ENCODE data around the gene MUCL1.
A peak's percentile ranks its signal among the peaks of the same experiment; 100 is the strongest.
"Not testable (repeated sequence)": the region's sequence is repeated elsewhere in the genome, so short reads cannot be mapped to it uniquely, and the experiment has no call there.

MUCL1 gene, protein sequence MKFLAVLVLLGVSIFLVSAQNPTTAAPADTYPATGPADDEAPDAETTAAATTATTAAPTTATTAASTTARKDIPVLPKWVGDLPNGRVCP

DNA sequence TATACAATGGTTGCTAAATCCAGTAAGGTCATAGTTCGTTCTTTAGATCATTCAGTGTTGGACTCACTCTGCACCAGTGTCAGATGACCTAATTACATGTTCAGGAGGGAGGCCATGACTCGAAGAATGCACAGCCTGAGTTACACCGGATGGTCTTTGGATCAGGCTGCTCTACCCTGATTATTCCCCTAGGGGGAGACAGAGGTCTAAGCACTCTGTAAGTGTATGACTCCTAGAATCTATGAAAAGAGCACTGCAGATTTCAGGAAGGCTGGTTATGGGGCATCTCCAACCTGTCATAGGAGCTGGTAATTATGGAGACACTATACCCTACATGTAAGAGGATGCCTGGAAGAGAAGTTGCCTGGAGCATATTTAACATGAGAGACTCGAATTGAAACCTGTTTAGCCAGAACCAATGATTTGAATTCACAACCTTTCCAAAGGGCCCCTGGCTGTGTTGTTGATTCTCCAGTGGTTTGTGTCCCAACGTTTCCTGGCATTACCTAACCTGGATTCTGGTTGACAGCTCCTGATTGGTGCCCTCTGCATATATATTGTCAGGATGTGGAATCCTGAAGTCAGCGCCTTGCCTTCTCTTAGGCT lies at the start of gene MUCL1:
Gene MUCL1, plus strand, starts transcription at position 584 of the 606 bp plus-strand sequence. CDS start 67 bp downstream, outside the sequence.
- peak; percentile 63 for DNase-seq (ENCODE audit: low read depth)

DNA sequence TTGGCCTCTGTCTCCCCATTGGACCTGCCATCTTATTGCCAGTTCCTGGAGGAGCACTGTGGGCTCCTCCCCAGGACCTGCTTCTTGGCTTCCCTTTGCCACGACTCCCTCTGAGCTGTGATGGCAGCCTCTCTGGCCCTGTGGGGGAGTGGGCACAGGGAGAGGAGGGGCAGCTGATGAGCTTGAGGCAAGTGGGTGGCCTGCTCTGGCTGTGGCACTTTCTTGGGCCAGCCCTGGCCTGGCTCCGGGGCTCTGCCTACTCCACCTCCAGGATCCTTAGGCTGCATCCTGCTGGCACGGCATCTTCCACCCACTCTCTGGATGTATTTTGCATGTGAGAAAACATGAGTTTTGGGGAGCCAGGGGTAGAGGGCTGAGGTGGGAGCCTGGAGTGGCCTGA lies 32.6 kb upstream of the MUCL1 start:
- no peak for DNase-seq (ENCODE audit: low read depth)

DNA sequence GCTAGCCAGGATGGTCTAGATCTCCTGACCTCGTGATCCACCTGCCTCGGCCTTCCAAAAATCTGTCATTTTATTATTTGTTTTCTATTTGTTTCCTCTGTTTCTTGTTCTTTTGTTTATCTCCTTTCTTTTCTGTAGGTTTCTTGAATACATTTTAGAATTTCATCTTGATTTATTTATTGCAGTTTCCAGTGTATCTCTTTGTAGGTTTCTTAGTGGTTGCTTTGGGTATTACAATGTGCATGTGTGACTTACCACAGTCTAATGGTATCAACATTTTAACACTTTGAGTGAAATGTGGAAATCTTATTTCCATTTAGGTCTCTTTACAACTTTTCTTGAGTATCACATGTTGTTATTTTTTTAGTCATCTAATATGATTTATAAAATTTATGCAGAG lies 29.9 kb upstream of the MUCL1 start:
- no peak for DNase-seq (ENCODE audit: low read depth)

DNA sequence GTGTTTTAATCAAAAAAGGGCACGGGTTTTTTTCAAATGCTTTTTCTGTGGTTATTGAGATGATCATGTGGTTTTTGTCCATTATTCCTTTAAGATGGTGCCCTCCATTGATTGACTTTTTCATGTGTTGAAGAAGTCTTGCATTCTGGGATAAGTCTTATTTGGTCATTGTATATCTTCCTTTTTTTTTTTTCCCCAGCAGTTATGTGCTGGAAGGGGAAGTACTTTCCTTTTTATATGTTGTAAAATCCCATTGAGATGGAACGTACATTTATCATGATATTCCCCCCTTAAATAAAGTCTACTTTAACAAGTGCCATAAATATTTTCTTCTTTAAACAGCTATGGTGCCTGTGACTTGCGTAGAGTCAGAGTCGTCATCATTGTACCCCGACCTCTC lies 24.8 kb upstream of the MUCL1 start:
- DNase-seq (ENCODE audit: low read depth) = no peak

DNA sequence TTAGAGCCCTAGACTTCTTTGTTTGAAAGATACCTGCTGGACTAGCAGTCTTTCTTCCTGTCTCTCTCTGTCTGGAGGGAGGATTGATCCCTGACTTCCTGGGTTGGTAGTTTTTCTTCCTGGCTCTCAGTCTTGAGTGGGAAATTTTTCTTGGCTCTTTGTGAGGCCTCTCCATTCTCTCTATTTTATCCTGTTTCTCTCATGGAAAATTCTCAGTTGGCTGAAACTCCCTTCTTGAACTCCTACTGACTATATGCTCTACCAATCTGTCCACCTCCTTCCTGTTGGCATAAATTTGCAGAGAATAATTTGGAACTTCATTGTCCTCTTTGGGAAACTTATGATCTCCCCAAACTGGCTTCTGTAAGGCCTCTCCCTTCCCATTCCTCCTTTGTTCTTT lies 24.1 kb upstream of the MUCL1 start:
- DNase-seq (ENCODE audit: low read depth) = no peak

DNA sequence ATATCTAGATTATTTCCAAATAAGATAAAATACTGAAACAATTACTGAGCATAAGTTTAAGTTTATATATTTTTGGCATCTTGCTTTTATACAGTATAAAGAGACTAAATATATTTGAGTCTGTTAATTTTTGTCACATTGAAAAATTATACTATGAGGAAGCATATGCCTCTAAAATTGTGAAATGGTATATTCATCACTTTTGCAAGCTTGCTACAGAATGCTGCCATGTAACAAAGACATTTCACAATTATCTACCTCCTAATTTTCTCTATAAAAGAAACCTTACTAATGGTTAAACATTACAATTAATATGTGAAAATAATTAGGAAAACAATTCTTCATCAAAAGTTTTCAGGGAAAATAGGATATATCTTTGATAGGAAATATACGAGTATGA lies 22.7 kb upstream of the MUCL1 start:
- DNase-seq (ENCODE audit: low read depth) = no peak

DNA sequence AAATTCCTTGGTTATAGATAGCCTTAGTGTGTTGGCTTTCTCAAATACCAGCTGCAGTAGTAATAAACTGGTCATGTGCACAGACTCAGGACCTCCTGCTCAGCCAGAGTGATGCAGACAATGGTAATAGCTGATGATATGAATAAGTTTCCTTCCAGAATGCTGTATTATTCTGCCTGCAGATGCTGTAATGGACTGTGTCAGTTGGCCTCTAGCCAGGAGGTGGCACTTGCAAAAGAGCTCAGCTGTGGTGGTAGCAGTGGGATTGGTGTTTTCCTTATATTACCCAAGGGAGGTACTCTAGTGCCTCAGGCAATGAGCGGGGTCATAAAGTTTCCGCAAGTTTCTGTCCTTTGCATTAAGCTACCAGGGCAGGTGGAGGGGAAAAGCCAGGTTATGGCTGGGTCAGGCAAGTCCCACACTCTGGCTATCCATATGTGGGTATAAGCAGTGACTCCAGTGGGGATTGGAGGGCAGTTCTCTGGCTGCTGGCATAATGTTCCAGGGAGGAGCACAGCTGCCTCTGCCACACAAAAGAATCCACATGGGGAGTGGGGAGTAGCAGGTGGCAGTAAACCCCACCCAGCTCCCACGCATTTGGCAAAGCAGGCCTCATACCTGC lies 14.0 kb upstream of the MUCL1 start:
- DNase-seq (ENCODE audit: low read depth) = no peak

DNA sequence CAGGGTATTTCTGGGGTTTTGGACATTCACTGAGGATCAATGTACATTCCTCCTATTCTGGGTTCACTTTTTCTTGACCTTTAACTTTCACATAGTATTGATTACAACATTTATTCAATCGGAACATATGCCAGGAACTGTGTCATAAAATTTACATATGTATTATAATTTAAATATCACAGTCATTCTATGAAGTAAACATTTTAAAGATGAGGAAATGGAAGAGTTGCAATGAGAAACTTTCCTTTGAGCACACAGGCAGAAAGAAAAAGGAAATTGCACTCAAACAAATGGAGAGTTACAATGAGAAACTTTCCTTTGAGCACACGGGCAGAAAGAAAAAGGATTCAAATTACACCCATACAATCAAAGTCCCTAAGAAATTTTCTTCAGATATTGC lies 3.1 kb downstream of the MUCL1 start:
- DNase-seq (ENCODE audit: low read depth) = no peak

DNA sequence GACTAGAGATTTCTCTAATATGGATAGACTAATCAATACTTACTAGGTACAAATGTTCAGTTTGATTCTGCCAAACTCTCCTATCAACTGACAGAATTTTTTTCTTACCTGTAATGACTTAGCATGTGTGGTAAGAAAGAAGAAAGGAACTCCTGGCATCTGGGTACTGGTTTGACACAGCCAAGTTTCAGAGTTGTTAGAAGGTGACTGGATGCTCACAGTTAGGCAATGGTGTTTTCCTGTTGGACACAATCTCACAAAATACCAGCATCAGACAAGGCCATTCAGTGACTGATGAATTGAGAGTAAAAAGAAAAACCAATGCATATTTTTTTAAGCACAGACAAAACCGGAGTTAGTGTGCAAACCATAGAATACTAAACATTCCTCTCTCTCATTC lies 4.2 kb downstream of the MUCL1 start:
- DNase-seq (ENCODE audit: low read depth) = no peak

DNA sequence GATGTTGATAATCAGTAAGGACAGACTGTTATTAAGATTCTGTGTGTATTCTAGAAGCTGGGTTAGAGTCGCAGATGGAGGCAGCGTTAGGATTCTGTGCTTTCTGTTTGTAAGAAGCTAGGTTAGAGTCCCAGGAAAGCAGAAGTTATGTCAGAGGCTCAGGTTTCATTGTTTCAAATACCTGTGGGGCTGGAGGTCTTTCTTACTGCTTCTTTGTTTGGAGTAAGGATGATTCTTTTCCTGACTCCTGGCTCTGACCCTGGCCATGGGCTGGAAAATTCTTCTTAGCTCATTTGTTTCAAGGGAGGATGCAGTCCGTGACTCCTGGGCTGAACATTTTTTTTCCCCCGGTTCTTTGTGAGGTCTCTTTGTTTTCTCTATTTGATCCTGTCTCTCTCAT lies 5.2 kb downstream of the MUCL1 start:
- DNase-seq (ENCODE audit: low read depth) = no peak

DNA sequence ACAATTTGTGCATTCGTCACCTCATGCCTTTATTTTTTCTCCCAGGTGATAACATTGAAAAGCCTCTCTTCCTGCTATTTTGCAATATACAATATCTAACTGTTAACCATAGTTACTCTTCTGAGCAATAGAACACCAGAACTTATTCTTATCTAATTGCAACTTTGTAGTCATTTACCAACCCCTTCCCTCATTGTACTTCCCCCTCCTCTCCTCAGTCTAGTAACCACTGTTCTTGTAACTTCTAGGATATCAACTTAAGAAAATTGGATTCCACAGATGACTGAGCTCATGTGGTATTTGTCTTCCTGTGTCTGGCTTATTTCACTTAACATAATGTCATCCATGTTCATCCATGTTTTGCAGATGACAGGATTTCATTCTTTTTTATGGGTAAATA lies 7.6 kb downstream of the MUCL1 start:
- DNase-seq (ENCODE audit: low read depth) = no peak

DNA sequence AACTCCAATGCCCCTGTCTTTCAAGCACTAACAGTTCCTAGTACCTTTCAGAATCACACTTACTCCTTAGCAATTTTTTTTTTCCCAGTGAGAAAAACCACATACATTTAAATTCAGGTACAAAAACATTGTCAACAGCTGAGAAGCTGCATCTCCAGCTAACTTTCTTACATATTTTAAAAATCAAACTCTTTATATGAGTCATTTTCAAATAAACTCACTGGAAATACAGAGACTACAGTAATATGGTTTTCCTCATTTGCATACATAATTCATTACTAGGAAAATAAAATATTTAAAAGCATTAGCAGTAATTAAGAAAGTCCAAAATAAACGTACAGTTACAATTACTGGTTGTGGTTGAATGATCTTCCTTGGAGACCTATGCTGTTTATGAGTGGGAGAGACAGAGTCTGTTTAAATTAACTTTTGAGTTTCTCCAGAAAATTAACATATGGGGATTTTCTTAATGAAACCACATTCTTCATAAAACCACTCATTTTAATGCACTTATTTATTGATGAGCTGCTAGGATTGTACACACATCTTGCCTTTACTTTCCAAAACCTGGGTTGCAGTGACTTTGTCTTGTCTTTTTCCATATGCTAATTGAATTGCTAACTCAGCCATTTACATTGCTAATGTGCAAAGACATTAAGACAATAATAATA lies 9.8 kb downstream of the MUCL1 start:
- no peak for DNase-seq (ENCODE audit: low read depth)

DNA sequence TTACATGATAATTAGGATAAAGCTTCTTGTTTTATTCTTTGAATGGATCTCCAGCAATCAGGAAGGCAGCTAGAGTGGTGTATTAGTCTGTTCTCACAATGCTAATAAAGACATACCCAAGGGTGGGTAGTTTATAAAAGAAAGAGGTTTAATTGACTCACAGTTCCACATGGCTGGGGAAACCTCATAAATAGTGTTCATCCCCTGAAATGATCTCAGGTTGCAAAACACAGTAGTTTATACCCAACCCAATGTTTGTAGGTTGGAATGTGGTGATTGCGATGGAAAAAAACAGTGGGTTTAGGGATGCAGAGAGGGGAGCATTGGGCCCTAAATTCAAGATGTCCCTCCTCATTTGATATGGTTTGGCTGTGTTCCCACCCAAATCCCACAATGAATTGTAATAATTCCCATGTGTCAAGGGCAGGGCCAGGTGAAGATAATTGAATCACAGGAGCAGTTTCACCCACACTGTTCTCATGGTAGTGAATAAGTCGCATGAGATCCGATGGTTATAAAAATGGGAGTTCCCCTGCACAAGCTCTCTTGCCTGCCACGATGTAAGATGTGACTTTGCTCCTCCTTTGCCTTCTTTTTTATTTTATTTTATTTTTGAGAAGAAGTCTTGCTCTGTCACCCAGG lies 11.5 kb downstream of the MUCL1 start:
- no peak for DNase-seq (ENCODE audit: low read depth)

DNA sequence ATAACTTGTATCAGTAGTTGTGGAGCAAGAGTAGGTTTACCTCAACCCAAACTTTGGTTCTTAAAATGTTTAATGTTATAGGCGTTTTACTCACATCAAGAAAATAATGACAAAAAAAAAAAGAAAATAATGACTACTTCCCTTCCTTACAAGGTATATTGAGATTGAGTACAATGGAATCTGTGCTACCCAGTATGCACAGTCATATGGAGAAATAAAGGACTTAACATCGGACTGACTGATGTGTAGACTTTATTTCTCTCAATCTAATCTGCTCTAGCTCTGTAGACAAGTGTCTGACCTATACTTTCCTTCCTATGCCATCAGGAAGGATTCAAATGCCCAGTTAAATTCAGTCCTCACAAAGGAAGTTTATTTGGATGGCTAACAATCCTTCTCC lies 14.4 kb downstream of the MUCL1 start:
- DNase-seq (ENCODE audit: low read depth) = no peak

DNA sequence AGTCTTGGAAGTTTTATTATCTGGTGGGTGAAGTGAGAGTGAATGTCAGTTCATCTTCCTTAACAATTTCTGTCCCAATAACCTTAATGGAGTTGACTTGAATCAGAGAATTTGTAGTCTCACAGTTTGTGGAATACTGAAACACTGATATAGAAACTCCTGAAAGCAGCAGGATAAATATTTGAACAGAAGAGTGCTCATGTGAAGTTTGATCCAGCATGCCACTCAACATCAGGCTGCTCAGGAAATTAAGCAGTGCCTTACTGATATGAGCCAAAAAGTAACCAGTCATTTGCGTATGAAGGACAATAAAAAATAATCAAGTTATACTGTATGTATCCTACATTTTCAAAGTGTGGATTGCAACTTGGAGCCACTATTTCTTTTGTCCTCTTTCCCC lies 15.7 kb downstream of the MUCL1 start:
- DNase-seq (ENCODE audit: low read depth) = no peak

DNA sequence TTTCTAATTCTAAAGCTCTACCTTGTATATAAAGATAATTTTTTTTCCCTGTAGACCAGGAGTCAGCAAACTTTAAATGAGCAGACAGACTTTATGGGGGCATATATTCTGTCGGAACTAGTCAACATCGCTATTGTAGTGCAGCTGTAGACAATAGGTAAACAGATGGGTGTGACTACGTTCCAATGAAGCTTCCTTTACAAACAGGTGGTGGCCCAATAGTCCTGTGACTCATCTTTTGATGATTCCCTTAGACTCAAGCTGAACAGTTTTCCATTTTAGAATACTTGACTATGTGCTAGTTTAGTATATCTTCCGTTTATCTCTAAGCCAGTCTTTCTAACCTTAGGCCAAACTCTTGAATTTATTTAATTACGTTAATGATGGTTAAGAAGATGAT lies 16.3 kb downstream of the MUCL1 start:
- DNase-seq (ENCODE audit: low read depth) = no peak

DNA sequence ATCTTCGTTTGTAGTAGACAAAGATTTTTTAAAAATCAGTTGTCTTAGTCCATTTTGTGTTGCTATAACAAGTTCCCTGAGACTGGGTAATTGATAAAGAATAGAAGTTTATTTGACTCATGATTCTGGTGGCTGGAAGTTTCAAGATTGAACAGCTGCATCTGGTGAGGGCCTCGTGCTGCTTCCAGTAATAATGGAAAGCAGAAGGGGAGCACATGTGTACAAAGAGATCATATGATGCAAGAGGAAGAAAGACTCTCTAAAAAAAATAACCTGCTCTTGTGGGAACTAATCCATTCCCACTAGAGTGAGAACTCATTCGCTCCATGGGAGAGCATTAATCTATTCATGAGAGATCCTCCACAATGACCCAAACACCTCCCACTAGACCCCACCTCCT lies 24.8 kb downstream of the MUCL1 start:
- no peak for DNase-seq (ENCODE audit: low read depth)

DNA sequence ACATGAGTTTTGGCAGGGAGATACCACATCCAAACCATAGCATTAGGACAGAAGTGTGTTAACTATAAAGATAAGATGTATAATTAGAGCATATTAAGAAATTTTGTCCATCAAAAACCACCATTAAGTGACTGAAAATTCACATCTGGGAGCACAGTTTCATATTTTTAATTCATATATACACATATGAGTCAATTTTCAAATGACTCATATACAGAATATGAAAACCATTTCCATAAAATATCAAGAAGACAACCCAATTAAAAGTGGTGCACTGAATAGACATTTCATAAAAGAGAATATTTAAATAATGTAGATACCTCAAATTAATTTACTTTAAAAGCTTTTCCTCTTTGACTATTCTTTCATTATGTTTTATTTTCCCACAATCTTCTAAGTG lies 25.3 kb downstream of the MUCL1 start:
- no peak for DNase-seq (ENCODE audit: low read depth)

DNA sequence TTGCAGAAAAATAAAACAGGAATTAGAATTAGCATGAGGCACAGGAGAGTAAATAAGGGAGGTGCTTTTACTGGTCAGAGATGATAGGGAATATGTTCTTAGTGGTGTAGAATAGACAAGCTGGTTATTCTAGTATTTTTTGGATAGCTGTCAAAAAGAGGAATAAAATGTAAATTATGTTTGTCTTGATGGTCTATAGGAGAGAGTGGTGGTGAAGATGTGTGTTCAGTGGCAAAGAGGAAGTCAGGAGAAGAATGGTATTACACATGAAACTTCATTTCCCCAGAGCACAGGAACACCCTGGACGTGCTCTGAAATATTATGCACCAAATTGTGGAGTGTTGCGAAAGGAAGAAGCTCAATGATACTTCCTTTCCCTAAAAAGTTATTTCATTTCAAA lies 27.8 kb downstream of the MUCL1 start:
- no peak for DNase-seq (ENCODE audit: low read depth)

DNA sequence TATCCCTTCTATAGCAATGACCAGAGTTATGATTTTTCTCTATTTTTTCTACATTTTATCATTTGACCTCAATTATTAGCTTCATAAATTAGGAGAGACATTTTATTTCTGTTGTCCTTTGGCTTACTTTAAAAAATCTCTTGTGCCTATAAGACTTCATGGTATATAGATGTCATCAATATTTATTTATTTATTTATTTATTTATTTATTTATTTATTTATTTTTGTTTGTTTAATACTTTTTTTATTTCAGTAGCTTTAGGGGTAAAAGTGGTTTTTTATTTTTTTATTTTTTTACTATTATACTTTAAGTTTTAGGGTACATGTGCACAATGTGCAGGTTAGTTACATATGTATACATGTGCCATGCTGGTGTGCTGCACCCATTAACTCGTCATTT lies 28.3 kb downstream of the MUCL1 start:
- DNase-seq (ENCODE audit: low read depth) = not testable (repeated sequence)

DNA sequence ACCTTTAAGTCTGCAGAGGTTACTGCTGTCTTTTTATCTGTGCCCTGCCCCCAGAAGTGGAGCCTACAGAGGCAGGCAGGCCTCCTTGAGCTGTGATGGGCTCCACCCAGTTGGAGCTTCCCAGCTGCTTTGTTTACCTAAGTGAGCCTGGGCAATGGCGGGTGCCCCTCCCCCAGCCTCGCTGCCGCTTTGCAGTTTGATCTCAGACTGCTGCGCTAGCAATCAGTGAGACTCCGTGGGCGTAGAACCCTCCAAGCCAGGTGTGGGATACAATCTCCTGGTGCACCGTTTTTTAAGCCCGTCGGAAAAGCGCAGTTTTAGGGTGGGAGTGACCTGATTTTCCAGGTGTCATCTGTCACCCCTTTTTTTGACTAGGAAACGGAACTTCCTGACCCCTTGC lies 34.1 kb downstream of the MUCL1 start:
- not testable (repeated sequence) for DNase-seq (ENCODE audit: low read depth)

DNA sequence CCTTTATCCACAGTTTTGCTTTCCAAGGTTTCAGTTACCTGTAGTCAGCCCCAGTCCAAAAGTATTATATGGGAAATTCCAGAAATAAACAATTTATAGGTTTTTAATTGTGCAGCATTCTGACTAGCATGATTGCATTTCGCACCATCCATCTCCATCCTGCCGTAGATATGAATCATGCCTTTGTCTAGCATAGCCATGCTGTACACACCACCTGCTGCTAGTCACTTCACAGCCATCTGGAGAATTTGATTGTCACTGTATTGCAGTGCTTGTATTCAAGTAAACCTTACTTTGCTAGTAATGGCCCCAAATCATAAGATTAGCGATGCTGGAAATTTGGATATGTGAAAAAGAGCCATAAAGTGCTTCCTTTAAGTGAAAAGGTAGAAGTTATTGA lies 36.0 kb downstream of the MUCL1 start:
- DNase-seq (ENCODE audit: low read depth) = no peak
